GM12872 (cell line): ENCODE measurements around the gene KRT72.

Source experiments
- TF ChIP-seq, protein P1 (sequence below): IDR thresholded peaks from 3 replicates; pipeline ENCODE4 v1.5.1; 2011; ENCODE audit warnings: low read depth, mild to moderate bottlenecking, low read length, moderate library complexity; ENCODE audit not compliant: insufficient read depth

The KRT72 gene

DNA sequence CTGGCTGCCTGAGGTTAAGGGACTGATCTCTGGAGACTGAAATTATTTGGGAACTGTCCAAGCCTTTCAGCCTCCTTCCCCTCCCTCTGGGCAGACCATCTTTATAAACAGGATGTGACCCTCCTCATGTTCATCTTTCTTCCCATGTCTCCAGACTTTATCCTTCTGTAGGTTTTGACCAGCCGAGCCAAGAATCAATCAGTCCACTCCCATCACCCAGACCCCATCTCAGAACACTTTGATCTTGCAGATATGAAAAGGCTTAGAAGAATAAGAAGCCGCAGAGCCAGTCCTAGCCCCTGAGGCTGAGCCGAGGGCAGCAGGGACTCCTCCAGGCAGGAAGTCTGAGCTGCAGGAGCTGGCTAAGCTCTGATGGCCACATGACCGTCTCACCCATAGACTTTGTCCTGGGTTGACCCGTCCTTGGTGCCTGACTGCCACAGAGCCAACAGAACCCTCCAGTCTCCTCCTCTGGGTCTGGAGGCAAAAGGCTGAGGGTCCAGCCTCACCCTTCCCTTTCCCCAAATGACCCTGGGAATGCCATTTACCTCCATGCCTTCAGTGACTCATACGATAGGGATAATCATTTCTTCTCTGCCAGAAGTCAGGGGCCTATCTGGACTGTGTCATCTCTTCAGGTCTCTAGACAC lies 49.9 kb downstream of the KRT72 start:
- TF ChIP-seq, protein P1, sequence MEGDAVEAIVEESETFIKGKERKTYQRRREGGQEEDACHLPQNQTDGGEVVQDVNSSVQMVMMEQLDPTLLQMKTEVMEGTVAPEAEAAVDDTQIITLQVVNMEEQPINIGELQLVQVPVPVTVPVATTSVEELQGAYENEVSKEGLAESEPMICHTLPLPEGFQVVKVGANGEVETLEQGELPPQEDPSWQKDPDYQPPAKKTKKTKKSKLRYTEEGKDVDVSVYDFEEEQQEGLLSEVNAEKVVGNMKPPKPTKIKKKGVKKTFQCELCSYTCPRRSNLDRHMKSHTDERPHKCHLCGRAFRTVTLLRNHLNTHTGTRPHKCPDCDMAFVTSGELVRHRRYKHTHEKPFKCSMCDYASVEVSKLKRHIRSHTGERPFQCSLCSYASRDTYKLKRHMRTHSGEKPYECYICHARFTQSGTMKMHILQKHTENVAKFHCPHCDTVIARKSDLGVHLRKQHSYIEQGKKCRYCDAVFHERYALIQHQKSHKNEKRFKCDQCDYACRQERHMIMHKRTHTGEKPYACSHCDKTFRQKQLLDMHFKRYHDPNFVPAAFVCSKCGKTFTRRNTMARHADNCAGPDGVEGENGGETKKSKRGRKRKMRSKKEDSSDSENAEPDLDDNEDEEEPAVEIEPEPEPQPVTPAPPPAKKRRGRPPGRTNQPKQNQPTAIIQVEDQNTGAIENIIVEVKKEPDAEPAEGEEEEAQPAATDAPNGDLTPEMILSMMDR = no peak

GRCh38 chr12:52546126-52546525 lies 55.1 kb downstream of the KRT72 start:
- TF ChIP-seq, protein P1 = no peak

DNA sequence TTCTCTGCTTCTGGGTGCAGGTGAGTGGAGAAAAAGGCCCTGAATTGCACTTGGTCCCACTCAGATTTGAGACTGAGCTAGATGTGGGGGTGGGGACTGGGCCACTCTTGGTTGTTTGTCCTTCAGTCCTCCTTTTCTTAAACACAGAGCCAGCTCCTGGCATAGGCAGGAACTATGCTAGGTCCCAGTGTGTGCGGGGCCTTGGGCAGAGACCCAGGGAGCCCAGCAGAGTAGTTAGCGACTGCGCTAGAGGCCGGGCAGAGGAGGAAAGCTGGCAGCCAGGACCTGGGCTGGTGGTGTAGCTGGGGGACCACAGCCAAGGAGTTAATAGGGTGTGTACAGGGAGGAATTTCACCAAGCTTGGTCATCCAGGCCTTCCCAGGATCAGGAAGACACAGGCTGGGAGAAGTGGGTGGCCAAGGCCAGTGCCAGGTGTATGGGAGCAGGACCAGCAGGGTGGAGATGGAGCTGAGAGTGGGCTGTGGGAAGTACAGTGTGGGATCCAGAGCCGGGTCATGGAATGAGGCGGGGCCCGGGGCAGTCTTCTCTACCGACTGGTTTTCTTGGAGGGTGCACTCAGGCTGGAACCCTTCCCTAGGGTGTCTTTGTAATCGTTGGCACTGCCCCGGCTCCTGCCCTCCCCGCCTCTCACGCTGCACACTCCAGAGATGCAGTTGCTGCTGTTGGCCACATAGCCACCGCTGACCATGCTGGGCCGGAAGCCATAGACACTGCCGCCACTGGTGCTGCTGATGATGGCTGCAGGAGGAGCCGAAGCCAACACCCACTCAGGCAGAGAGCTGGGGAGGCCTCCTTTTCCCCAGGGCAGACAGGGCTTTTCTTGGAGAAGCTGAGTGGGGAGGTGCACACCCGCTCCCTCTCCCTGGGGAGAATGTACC lies 57.0 kb downstream of the KRT72 start:
- TF ChIP-seq, protein P1 = no peak

DNA sequence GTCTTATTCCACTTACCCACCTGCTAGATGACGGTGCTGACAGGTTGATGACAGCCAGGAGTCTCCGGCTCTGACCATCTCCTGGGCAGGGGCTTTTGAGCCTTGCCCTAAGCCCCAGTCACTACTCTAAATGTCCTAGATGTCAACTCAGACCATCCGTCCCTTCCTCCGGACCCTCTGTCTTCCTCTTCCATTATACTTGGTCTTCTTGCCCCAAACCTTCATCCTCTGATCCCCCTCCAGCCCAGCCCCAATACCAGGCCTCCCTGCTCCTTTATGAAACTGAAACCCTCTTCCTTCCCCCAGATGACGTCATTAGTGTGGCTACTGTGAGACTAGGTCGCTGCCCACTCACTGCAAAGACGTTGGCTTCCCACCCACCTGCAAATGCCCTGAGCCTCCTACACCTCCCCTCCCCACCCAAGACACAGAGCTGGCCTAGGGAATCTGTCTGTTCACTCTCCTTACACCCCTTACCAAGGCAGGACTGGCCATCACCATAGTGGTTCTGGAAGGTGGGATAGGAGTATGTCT lies 58.4 kb downstream of the KRT72 start:
- TF ChIP-seq, protein P1 = no peak

GRCh38 chr12:52542157-52542556 lies 59.1 kb downstream of the KRT72 start:
- TF ChIP-seq, protein P1 = no peak

- TF ChIP-seq, protein P1 = no peak
Measured at GRCh38 chr12:52541709-52542108, 59.6 kb downstream of the KRT72 start.

DNA sequence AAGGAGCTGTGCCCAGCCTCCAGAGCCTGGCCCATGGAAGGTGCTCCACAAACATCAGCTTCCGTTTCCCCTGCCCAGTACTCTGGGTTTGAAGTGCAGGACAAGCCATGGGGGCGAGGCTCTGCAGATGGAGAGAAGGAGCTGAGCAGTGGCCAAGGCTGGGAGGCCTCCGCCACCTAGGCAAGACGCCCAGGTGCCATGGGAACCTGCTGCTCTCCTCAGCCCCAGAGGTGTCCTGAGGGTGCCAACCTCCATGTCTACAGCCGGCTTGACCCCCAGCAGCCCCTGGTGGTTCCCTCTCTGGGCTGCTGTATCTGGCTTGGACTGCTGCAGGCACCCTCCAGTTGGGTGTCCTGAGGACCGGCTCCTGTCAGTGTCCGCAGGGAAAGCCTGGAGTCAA lies 60.7 kb downstream of the KRT72 start:
- TF ChIP-seq, protein P1 = no peak
